Measurements from ENCODE around the gene CYP4F12. TPM values are rescaled to one million over a fixed set of nuclear protein-coding genes. Genes with fewer than 3 reads are reported as not detected.

Gene CYP4F12
- total and polyA plus RNA-seq, 2 donors (not counting 3 experiments of a cell fraction or from before 2014, with no cell fraction given): not detected

GRCh38 chr19:15666883-15667282 lies 6.0 kb upstream of the CYP4F12 start:
- Histone ChIP-seq H3K9ac (replicated peaks; ENCODE audit: extremely low read depth, insufficient read depth, low read length) (no peak overlapping the region), H3K4me3 (replicated peaks in 1 of 3; ENCODE audit: insufficient read depth in 1 of 3, low read depth in 1 of 3, low read length in 3 of 3) (no peak overlapping the region), H3K4me2 (ENCODE audit: insufficient read depth, low read length) (no peak overlapping the region), H2AFZ (ENCODE audit: low read depth, low read length) (no peak overlapping the region), H3K79me2 (ENCODE audit: control insufficient read depth, insufficient read depth, low read length) (no peaks in the 10 kb centered on the region), H3K9me1 (replicated peaks; ENCODE audit: control insufficient read depth, extremely low read depth, insufficient read depth, low read length) (no peaks in the 10 kb centered on the region), H3K27me3 (ENCODE audit: control insufficient read depth in 2 of 2, insufficient read depth in 2 of 2, low read length in 2 of 2) (no peaks in the 10 kb centered on the region), H3K27ac (ENCODE audit: insufficient read depth, low read depth, low read length) (no peak overlapping the region), H4K20me1 (replicated peaks; ENCODE audit: control insufficient read depth, extremely low read depth, insufficient read depth, low read length) (no peaks in the 10 kb centered on the region), H3K9me3 (replicated peaks; ENCODE audit: control insufficient read depth, insufficient read depth, low read length) (no peaks in the 10 kb centered on the region), H3K4me1 (ENCODE audit: control insufficient read depth, extremely low read depth, insufficient read depth, low read length) (no peaks in the 10 kb centered on the region), H3K36me3 (ENCODE audit: control insufficient read depth in 2 of 2, extremely low read depth in 1 of 2, insufficient read depth in 2 of 2, low read length in 2 of 2) (no peaks in the 10 kb centered on the region)
- intact Hi-C loops (cut with micrococcal nuclease): no loop called here
- BruUV-seq (replicated peaks): no TSS peak
- FAIRE-seq (no peak), DNase-seq (ENCODE audit: low read depth, low spot score) (no peak)
- CTCF ChIA-PET: interaction anchor here (0.6 kb wide), 1 partner anchor 1283 kb away, joined by 3 read pairs; no protein-coding TSS in a partner anchor
- dilution Hi-C loops (cut with MboI; ENCODE audit: extremely low pct_ligation_motif_present, low sequenced_read_pairs): no loop called here
- POLR2A ChIA-PET: no interaction called here
- TF ChIP-seq MAX (IDR thresholded peaks at IDR 0.05; ENCODE audit: insufficient read depth, insufficient read length) (no peak), MYC (IDR thresholded peaks at IDR 0.05; ENCODE audit: low read depth, low read length) (no peak), POLR2A (IDR thresholded peaks at IDR 0.05; ENCODE audit: low read depth, low read length) (no peak), FOS (IDR thresholded peaks at IDR 0.05; ENCODE audit: borderline replicate concordance, insufficient read depth, low read length) (no peak), CTCF (IDR thresholded peaks at IDR 0.05; ENCODE audit: extremely low read depth in 1 of 2, insufficient read depth in 1 of 2, low read depth in 1 of 2, low read length in 2 of 2) (no peak), GATA2 (IDR thresholded peaks at IDR 0.05; ENCODE audit: insufficient read depth, insufficient read length, low read depth, low read length) (no peak), EZH2 (IDR thresholded peaks at IDR 0.05; ENCODE audit: borderline replicate concordance, low read depth, low read length, severe bottlenecking) (no peak), JUN (IDR thresholded peaks at IDR 0.05; ENCODE audit: borderline replicate concordance, insufficient read depth, insufficient read length, low read depth) (no peak)
